GM19397 (cell line): ENCODE results near the gene SNX24.
A peak's percentile ranks its signal among the peaks of the same experiment; 100 is the strongest.
"Not testable (repeated sequence)": the region's sequence is repeated elsewhere in the genome, so short reads cannot be mapped to it uniquely, and the experiment has no call there.

Experiments used
- ATAC-seq: cut with Tn5 transposase; IDR thresholded peaks from one replicate; pipeline ENCODE4 v1.9.1; 2021; ENCODE audit warnings: mild to moderate bottlenecking, moderate library complexity; ENCODE audit not compliant: unreplicated experiment

SNX24 gene, protein sequence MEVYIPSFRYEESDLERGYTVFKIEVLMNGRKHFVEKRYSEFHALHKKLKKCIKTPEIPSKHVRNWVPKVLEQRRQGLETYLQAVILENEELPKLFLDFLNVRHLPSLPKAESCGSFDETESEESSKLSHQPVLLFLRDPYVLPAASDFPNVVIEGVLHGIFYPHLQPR

DNA sequence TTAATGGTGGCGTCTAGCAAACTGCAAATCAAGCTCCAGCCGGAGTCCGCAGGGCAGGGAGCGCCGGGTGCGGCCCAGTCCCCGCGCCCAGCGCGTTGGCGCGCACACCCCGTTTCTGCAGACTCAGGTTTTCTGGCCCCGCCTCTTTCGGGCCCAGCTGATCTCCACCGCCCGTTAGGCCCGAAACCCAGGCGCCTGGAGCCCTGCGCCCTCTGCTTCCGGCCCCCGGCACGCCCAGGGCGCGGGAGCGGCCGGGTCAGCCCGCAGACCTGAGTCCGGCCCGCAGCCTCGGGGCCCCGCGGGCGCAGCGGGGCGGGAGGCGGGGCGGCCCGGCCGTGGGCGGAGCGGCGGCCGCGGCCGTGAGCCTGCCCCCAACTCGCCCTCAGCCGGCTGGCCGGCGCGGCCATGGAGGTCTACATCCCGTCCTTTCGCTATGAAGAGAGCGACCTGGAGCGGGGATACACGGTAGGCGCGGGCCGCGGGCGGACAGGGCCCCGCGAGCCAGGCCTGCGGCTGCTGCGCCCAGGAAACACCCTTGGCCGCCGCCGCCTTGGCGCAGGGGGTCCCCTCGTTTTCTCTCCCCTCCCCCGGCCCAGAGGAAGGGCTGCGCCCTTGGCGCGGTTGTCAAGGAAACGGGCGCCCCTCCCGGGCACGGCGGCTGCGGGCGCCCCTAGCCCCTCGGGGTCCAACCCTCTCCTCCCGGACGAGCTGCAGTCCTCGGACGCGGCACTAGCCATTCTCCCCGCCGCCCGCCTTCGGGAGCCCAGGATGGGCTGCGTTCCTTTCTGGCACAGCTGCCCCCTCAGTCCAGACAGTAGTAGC lies at the start of gene SNX24:
Gene SNX24 (plus strand): TSS at position 385 of the 822 bp plus-strand sequence. CDS start 21 bp downstream, at position 406.
- peak; percentile 85 for ATAC-seq

DNA sequence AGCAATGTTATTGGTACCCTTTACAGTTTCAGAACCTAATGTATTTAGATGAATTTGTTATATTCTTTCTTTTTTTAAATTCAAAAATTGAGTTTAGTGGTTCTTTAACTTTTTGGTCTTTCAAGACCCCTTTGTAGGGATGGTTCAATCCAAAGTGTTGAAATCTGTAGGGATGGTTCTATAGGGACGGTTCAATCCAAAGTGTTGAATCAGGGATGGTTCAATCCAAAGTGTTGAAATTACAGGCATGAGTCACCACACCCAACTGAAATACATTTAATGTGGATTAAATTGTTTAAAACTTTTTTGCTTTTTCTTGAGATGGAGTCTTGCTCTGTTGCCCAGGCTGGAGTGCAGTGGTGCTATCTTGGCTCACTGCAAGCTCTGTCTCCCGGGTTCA lies 39.9 kb upstream of the SNX24 start:
- no peak for ATAC-seq

DNA sequence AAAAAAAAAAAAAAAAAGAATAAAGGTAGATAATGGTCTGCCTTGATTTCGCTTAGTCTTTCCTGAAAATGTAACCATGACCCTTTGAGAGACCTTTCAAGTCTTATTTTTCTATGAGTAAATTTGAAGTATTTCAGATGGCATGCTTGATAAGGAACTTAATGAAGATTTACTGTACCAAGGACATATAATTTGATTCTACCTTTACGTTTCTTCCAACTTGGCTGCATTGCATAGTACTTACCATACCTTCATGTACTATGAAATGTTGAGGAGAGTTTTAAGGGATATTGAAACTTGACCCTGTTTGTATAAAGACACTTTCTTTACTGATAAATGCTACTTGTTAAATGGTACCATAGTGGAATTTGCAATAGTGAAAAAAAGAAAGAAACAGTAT lies 35.0 kb upstream of the SNX24 start:
- ATAC-seq: no peak

DNA sequence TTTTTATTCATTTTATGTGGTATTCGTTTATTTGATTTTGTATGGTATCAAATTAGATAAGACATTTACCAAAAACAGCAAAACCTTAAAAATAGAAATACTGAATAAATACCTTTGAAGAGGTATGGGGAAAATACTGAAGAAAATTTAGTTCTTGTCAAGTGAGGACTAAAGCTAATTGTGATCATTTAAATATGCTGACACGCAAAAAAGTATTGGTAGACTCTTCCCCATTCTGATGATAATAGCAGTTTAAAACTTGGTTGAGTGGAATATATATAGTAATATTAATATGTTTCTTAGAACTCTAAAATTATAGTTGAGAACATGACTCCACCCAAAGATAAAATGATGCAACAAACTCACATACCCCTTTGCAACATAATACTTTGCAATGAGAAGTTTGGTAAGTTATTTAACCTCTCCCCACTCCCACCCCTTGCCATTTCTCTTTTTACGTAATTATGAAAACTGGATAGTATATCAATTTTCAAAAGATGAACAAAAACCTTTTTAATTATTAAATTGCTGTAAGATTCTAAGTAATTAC lies 30.1 kb upstream of the SNX24 start:
- no peak for ATAC-seq

DNA sequence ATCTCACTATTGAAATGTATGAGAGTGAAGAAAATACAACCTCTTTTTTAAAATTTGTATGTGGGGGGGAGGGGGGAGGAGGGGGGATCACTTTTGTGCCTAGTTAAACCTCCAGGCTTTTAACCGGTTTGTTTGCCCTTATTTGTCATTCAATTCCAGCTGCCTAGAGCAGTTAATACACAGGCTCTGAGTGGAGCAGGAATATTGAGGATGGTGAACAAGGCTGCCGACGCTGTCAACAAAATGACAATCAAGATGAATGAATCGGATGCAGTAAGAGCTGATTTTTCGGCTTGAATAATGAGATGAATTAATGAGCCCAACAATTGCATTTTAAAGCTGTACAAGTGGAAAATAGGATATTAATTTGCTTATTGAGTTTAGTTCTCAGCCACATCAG lies 28.7 kb upstream of the SNX24 start:
- no peak for ATAC-seq

DNA sequence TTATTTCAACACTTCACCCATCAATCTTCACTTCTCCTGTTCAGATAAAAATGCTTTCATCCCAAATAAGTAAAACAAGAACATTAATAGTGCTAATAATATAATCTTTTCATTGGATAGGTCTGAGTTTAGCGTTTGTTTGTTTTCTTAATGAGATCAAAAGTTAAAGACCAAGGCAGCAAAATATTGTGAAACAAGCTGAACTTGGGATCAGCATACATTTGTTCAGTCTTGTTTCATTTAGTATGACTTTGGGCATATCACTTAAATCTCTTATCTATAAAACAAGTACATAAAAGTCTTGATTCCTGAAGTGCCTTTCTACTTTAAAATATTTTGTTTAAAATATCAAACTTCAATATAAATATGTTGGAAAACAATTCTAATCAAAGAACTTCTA lies 13.4 kb upstream of the SNX24 start:
- no peak for ATAC-seq

DNA sequence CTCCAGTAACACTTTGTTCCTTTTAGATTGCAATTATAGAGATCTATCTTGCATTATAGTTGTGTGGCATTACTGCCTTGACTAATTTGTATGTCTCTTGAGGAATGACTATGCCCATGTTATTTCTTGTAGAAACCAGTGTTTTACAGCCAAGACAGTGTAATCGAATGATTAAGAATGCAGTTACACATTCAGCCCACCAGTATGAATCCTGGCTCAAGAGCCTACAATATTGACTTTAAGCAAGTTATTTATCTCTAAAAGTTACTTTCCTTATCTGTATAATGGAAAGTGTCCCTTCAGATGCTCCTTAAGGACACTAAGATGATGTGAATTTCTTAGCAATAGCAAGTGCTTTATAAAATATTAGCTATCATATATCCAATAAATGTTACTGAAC lies 9.7 kb upstream of the SNX24 start:
- ATAC-seq: no peak

DNA sequence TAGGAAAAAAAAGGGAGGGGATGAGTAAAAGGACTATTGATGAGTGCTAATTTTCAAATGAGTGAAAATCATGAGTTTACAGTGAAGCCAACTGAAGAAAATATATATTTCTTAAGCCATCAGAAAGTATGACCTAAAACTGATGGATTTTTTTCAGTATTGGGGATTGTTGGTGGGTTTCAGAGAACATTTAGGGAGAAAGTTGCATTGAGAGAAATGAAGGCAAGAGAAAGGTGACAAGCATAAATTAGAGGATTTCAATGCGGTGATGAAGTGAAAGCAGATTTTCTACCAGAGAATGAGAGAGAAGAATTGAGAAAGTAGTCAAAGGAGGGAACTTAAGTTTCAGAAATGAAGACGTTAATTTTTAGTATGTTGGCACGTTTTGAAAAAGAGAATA lies 8.5 kb upstream of the SNX24 start:
- ATAC-seq: no peak

DNA sequence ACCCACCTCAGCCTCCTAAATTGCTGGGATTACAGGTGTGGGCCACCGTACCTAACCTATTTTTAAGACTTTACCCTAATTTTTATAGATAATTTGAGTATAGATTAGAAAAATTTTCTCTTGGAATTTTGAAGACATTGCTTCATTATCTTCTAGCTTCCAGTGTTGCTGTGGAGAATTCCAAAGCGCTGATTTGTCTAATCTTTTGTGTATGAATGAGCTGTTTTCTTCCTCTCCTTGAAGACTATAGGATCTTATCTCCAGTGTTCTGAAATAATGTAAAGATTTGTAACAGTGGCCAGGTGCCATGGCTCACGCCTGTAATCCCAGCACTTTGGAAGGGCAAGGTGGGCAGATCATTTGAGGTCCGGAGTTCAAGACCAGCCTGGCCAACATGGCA lies 5.7 kb upstream of the SNX24 start:
- ATAC-seq: no peak

DNA sequence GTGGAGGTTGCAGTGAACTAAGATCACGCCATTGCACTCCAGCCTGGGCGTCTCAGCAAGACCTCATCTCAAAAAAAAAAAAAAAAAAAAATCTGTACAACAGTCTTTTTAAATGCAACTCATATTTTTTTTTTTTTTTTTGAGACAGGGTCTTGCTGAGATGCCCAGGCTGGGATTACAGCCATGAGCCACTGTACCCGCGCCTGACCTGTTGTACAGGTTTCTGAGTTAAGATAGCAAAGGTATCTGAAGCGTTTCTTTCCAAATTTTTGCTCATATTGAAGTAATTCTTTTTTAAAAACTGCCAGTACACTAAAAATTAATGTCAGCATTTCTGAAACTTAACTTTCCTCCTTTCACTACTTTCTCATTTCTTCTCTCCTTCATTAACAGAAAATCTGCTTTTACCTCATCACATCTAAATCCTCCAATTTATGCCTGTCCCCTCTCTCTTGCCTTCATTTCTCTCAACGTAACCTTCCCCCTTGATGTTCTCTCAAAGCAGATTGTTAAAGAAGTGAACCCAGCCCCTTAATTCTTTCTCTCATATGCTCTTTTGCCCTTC lies 3.3 kb upstream of the SNX24 start:
- no peak for ATAC-seq

DNA sequence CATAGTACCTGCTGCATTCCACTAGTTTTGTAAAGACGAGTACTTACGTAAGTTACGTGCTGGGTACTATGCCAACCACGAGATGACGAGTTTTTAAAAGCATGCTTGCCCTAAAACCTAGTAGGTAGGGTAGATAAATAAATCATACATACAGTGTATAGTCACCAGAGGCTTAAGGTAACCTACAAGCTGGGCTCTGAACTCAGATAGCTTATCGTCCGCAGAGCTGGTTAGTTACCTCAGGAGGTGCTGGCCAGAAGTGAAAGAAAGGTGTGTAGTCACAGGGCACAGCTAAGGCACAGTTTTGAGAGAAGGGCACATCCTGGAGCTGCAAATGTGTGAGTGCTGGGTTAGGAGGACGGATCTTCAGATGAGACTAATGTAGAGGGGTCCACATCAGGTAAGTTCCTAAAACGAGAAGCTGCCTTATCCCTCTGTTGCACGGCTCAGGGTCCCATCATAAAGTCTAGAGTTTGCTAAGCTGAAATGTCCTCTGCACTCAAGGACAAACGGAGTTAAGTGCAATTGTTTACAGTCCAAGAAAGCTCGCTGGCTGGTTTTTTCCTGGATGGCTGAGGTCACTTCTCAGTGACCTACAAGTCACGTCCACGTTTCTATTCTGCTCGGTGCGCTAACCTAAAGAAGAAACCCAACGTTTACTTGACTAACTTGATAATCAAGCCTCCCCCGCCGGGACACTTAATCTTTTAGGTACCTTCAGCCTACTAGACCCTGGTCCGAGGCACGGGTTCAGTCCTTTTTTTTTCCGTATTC lies 1.1 kb upstream of the SNX24 start:
- ATAC-seq: no peak

DNA sequence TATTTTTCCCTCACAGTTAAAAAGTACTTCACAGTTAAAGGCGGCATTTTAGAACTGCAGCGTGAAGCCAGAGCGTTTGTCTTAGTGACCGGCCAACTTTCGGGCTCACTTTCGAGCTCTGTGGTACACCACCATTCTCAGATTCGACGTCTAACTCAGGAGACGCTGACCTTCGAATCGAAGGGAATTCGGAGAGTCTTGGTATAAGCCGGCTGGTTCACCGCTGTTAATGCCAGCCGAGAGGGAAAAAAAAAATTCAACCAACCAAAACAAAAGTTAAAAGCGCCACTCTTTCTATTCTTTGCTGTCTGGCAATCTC lies 544 bp upstream of the SNX24 start:
- peak; percentile 28 for ATAC-seq

DNA sequence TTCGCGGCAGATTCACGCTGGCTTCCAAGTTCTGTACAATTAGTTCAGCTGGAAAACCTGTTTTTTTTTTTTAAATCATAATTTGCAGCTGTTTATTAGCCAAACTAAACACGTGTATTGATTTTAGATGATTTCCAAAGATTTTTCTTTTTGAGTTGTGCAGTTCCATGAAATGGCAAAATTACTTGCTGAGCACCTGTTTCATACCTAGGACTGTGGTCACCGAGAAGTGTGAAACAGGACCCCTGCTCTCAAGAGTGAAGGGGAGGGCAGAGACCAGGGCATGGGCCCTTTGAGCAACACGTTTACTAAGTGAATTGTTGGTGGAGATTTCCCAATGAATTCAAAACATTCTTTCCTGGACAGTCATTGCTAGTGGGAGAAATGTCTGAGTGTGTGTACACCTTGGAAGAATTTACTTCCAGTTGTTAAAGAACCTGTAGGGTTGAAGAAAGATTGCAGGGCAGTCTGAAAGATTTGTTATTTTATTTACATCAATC lies 688 bp downstream of the SNX24 start:
- ATAC-seq: no peak

DNA sequence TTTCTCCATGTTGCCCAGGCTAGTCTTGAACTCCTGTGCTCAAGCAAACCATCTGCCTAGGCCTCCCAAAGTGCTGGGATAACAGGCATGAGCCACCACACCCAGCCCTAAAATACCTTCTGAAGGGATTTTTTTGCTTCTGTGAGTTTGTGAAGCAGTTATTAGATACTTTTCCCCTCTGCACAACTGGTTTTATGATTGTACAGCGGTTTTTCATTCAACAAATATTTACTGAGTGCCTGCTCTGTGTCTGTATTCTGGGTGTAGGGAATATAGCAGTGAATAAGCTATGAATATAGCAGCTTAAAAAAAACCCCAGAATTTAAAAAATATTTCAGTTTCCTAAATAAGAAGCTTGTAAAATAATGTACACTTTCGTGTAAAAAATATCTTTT lies 2.3 kb downstream of the SNX24 start:
- no peak for ATAC-seq

DNA sequence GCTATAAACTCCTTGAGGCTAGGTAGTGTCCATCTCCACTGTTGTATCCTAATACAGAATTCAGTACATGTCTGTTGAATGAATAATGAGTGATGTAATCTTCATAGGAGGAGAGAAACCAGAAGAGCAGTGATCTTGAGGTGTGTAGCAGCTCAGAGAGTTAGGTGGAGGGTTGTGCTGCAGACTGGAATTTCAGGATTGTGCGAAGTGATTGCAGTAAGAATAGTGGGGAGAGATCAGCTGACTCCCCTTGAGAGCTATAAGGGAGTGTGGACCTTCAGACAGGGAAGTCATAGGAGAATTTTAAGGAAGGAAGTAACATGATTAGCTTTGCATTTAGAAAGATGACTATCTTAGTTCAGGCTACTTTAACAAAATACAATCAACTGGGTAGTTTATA lies 4.4 kb downstream of the SNX24 start:
- no peak for ATAC-seq

DNA sequence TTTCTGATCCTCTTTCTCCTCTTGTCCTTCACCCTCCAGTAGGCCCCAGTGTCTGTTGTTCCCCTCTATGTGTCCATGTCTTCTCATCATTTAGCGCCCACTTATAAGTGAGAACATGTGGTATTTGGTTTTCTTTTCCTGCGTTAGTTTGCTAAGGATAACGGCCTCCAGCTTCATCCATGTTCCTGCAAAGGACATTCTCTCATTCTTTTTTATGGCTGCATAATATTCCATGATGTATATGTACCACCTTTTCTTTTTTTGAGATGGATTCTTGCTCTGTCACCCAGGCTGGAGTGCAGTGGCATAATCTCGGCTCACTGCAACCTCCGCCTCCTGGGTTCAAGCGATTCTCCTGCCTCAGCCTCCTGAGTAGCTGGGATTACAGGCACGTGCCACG lies 12.1 kb downstream of the SNX24 start:
- not testable (repeated sequence) for ATAC-seq

DNA sequence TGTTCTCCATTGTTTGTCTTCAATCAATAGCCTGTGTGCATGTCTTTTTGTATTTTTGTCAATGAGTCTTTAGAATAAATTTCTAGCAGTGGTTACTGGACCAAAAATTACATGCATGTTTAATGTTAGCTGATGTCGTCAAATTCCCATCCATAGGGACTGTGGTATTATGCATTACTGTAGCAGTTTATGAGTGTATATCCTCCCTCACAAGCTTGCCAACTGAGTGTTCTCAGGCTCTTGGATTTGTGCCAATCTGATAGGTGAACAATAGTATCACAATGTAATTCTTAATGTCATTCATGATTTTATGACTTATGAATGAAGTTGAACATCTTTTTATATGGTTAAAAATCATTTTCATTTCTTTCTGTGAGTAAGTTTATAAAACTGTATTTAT lies 13.0 kb downstream of the SNX24 start:
- ATAC-seq: no peak

DNA sequence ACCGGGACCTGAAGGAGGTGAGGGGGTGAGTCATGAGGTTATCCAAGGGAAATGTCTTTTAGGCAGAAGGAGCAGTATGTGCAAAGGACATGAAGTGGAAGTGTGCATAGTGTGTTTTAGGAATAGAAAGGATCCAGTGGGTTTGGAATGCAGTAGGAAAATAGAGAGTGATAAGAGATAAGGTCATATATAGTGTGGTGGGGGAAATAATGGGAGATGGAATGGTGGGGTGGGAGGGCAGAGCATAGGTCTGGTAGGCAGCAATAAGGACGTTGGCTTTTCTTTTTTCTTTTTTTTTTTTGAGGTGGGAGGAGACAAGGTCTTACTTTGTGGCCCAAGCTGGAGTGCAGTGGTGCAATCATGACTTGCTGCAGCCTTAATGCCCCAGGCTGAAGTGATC lies 17.8 kb downstream of the SNX24 start:
- ATAC-seq: no peak

DNA sequence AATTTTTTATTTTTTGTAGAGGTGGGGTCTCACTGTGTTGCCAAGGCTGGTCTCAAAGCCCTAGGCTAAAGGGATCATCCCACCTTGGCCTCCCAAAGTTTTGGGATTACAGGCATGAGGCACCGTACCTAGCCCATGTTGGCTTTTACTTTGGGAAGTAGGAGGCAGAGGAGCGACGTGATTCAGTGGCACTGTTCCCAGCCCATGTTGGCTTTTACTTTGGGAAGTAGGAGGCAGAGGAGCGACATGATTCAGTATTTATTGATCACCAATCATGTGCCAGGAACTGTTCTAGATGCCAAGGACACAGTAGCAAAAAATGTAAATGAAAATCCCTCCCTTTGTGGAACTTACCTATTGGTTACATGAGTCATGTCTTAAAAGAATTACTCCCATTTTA lies 18.3 kb downstream of the SNX24 start:
- no peak for ATAC-seq

DNA sequence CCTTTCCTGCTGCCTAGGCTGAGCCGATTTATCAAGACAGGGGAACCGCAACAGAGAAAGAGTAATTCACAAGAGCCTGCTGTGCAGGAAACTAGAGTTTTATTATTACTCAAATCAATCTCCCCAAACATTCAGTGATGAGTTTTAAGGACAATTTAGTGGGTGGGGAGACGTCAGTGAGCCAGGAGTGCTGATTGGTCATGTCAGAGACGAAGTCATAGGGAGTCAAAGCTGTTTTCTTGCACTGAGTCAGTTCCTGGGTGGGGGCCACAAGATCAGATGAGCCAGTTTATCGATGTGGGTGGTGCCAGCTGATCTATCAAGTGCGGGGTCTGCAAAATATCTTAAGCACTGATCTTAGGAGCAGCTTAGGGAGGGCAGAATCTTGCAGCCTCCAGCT lies 19.0 kb downstream of the SNX24 start:
- ATAC-seq: no peak

DNA sequence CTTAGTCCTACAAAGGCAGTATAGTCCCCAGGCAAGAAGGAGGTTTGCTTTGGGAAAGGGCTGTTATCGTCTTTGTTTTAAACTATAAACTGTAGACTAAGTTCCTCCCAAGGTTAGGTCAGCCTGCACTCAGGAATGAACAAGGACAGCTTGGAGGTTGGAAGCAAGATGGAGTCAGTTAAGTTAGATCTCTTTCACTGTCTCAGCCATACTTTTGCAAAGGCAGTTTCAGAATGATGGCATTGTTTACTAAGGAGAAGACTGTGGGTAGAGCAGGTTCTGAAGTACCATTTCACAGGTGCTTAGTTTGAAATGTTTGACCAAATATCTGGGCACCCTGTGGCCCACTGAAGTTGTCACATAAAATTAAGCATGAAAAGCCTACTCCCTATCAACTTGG lies 19.4 kb downstream of the SNX24 start:
- ATAC-seq: no peak
